SK-N-MC (cell line): ENCODE results near the gene RABL2B.
"Not testable (repeated sequence)": the region's sequence is repeated elsewhere in the genome, so short reads cannot be mapped to it uniquely, and the experiment has no call there.

ENCODE experiments used
- EZH2 ChIP-seq: fragments of 200-600 bp; sonication (generic); IDR thresholded peaks from one replicate; pipeline ENCODE4 v1.6.1; 2017; ENCODE audit warnings: antibody characterized with exemption
- POLR2AphosphoS5 ChIP-seq: IDR thresholded peaks from 2 replicates; pipeline ENCODE4 v1.6.1; 2012; ENCODE audit warnings: mild to moderate bottlenecking, low read depth, low read length, borderline replicate concordance

DNA sequence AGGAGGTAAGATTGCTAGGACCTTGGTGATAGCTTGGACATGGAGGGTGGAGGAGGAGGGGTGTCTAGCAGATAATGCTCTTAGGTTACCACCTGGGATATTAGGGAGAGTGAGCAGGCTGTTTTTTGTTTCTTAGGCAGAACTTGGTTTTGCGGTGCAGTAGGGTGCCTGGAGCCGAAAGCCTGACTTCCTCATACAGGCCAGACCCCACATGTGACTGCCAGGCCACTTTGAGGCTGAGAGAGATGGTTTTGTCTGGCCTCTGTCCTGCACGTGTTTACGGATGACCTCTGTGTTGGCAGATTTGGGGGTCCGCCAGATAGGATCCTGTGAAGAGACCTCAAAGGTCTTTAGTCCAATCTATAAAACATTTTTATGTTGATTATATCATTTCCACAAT lies 1.9 kb upstream of the RABL2B start:
- TF ChIP-seq EZH2, POLR2AphosphoS5: not testable (repeated sequence)
